Stomach (tissue), 4 donors: ENCODE results near the gene CELF5.

Source experiments
- CTCF ChIP-seq, 7 experiments: fragments of 450-650 bp in 4 of 7; fragments of 200-600 bp in 3 of 7; sonication (generic) in 3 of 7; IDR thresholded peaks; one replicate each; pipeline ENCODE4 v1.5.1; 2016 to 2019; ENCODE audit warnings: antibody characterized with exemption in 7 of 7, control low read depth in 2 of 7, mild to moderate bottlenecking in 1 of 7
- POLR2AphosphoS5 ChIP-seq, 3 donors: sonication (generic); formaldehyde crosslinking; IDR thresholded peaks; one replicate each; pipeline ENCODE4 v1.6.1; 2016; ENCODE audit warnings: antibody characterized with exemption in 3 of 3

GRCh38 chr19:3328743-3329142 lies 104.3 kb downstream of the CELF5 start:
- TF ChIP-seq CTCF (IDR thresholded peaks at IDR 0.05), result no peak
- no peak for TF ChIP-seq POLR2AphosphoS5 (IDR thresholded peaks at IDR 0.05)
